ENCODE data around the gene RMND1. TPM values are rescaled to one million over a fixed set of nuclear protein-coding genes. Genes with fewer than 3 reads are reported as not detected.

The RMND1 gene
- total and polyA plus RNA-seq, 2 of the 13 experiments (the other 11 are each of a cell fraction or from before 2014, with no cell fraction given), result 34.0 to 72.5 TPM

DNA sequence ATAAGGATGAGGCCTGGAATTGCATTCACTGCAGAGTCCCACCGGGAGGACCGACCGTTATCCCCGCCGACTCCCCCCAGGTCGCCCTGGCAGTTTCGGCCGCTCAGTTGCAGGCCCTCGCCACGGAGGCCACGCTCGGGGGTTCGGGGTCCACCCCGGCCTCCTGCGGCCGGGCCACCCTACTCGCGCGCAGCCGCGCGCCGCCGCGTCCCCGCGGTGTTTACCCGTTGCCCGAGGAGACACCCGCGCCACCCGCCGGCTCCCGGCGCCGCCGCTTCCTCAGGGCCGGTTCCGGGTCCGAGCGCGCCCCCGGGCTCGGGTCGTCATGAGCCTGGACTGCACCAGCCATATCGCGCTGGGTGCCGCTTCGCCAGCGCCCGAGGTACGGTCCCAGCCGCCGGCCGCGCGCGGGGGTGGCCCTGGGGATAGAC, 41.9 kb upstream of the RMND1 start, which contains the start of gene CCDC170 (continued):
- TF ChIP-seq MAFK (conservative IDR thresholded peaks at IDR 0.05 in 1 of 2, IDR thresholded peaks at IDR 0.05 in 1 of 2; ENCODE audit: low read length in 2 of 2) (peak in 1 of 2 experiments; percentile 29; a peak in 2 of 4 replicates), RXRA (CRISPR knock-in tag; IDR thresholded peaks at IDR 0.05) (peak; percentile 11; the same call in 1 of the 2 replicates), XRCC5 (optimal IDR thresholded peaks at IDR 0.05; ENCODE audit: low read length) (peak; percentile 68), U2AF2 (IDR thresholded peaks at IDR 0.05; ENCODE audit: low read depth, low read length) (no peak), KDM4B (CRISPR knock-in tag; IDR thresholded peaks at IDR 0.05) (no peak), TAF1 (CRISPR knock-in tag; IDR thresholded peaks at IDR 0.05) (peak; percentile 65), SMAD1 (CRISPR knock-in tag; IDR thresholded peaks at IDR 0.05; ENCODE audit: borderline replicate concordance, low read depth) (peak; percentile 88; the same call in 1 of the 2 replicates), HNF4G (IDR thresholded peaks at IDR 0.05; ENCODE audit: borderline replicate concordance, low read depth, low read length) (no peak), HNF4G (CRISPR knock-in tag; IDR thresholded peaks at IDR 0.05; ENCODE audit: borderline replicate concordance, low read depth) (peak; percentile 73), HNRNPK (IDR thresholded peaks at IDR 0.05; ENCODE audit: low read depth, low read length, poor library complexity, severe bottlenecking) (peak; percentile 12), PRMT3 (CRISPR knock-in tag; IDR thresholded peaks at IDR 0.05; ENCODE audit: borderline replicate concordance, low read depth) (0 out of 2 replicates have a peak, but pooled peaks have one; percentile 7), YEATS4 (CRISPR knock-in tag; IDR thresholded peaks at IDR 0.05; ENCODE audit: borderline replicate concordance) (peak; percentile 78), ZNF550 (CRISPR knock-in tag; IDR thresholded peaks at IDR 0.05; ENCODE audit: borderline replicate concordance) (0 out of 2 replicates have a peak, but pooled peaks have one; percentile 12), ZKSCAN8 (CRISPR knock-in tag; IDR thresholded peaks at IDR 0.05; ENCODE audit: borderline replicate concordance) (0 out of 2 replicates have a peak, but pooled peaks have one; percentile 15)
- TF ChIP-seq, protein P1, sequence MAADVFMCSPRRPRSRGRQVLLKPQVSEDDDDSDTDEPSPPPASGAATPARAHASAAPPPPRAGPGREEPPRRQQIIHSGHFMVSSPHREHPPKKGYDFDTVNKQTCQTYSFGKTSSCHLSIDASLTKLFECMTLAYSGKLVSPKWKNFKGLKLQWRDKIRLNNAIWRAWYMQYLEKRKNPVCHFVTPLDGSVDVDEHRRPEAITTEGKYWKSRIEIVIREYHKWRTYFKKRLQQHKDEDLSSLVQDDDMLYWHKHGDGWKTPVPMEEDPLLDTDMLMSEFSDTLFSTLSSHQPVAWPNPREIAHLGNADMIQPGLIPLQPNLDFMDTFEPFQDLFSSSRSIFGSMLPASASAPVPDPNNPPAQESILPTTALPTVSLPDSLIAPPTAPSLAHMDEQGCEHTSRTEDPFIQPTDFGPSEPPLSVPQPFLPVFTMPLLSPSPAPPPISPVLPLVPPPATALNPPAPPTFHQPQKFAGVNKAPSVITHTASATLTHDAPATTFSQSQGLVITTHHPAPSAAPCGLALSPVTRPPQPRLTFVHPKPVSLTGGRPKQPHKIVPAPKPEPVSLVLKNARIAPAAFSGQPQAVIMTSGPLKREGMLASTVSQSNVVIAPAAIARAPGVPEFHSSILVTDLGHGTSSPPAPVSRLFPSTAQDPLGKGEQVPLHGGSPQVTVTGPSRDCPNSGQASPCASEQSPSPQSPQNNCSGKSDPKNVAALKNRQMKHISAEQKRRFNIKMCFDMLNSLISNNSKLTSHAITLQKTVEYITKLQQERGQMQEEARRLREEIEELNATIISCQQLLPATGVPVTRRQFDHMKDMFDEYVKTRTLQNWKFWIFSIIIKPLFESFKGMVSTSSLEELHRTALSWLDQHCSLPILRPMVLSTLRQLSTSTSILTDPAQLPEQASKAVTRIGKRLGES (CRISPR knock-in tag; IDR thresholded peaks at IDR 0.05; ENCODE audit: borderline replicate concordance), result 0 out of 2 replicates have a peak, but pooled peaks have one; percentile 12
- TF ChIP-seq, protein P2, sequence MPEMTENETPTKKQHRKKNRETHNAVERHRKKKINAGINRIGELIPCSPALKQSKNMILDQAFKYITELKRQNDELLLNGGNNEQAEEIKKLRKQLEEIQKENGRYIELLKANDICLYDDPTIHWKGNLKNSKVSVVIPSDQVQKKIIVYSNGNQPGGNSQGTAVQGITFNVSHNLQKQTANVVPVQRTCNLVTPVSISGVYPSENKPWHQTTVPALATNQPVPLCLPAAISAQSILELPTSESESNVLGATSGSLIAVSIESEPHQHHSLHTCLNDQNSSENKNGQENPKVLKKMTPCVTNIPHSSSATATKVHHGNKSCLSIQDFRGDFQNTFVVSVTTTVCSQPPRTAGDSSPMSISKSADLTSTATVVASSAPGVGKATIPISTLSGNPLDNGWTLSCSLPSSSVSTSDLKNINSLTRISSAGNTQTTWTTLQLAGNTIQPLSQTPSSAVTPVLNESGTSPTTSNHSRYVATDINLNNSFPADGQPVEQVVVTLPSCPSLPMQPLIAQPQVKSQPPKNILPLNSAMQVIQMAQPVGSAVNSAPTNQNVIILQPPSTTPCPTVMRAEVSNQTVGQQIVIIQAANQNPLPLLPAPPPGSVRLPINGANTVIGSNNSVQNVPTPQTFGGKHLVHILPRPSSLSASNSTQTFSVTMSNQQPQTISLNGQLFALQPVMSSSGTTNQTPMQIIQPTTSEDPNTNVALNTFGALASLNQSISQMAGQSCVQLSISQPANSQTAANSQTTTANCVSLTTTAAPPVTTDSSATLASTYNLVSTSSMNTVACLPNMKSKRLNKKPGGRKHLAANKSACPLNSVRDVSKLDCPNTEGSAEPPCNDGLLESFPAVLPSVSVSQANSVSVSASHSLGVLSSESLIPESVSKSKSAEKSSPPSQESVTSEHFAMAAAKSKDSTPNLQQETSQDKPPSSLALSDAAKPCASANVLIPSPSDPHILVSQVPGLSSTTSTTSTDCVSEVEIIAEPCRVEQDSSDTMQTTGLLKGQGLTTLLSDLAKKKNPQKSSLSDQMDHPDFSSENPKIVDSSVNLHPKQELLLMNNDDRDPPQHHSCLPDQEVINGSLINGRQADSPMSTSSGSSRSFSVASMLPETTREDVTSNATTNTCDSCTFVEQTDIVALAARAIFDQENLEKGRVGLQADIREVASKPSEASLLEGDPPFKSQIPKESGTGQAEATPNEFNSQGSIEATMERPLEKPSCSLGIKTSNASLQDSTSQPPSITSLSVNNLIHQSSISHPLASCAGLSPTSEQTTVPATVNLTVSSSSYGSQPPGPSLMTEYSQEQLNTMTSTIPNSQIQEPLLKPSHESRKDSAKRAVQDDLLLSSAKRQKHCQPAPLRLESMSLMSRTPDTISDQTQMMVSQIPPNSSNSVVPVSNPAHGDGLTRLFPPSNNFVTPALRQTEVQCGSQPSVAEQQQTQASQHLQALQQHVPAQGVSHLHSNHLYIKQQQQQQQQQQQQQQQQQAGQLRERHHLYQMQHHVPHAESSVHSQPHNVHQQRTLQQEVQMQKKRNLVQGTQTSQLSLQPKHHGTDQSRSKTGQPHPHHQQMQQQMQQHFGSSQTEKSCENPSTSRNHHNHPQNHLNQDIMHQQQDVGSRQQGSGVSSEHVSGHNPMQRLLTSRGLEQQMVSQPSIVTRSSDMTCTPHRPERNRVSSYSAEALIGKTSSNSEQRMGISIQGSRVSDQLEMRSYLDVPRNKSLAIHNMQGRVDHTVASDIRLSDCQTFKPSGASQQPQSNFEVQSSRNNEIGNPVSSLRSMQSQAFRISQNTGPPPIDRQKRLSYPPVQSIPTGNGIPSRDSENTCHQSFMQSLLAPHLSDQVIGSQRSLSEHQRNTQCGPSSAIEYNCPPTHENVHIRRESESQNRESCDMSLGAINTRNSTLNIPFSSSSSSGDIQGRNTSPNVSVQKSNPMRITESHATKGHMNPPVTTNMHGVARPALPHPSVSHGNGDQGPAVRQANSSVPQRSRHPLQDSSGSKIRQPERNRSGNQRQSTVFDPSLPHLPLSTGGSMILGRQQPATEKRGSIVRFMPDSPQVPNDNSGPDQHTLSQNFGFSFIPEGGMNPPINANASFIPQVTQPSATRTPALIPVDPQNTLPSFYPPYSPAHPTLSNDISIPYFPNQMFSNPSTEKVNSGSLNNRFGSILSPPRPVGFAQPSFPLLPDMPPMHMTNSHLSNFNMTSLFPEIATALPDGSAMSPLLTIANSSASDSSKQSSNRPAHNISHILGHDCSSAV (CRISPR knock-in tag; IDR thresholded peaks at IDR 0.05; ENCODE audit: borderline replicate concordance), result peak; percentile 78; the same call in 1 of the 2 replicates
- TF ChIP-seq, protein P3, sequence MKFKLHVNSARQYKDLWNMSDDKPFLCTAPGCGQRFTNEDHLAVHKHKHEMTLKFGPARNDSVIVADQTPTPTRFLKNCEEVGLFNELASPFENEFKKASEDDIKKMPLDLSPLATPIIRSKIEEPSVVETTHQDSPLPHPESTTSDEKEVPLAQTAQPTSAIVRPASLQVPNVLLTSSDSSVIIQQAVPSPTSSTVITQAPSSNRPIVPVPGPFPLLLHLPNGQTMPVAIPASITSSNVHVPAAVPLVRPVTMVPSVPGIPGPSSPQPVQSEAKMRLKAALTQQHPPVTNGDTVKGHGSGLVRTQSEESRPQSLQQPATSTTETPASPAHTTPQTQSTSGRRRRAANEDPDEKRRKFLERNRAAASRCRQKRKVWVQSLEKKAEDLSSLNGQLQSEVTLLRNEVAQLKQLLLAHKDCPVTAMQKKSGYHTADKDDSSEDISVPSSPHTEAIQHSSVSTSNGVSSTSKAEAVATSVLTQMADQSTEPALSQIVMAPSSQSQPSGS (CRISPR knock-in tag; IDR thresholded peaks at IDR 0.05), result no peak

All from HepG2 (cell line).